Small intestine (tissue), 7 donors: ENCODE data around the gene SNPH. TPM values are rescaled to one million over a fixed set of nuclear protein-coding genes. Genes with fewer than 3 reads are reported as not detected.
A peak's percentile ranks its signal among the peaks of the same experiment; 100 is the strongest.

Experiments used
- DNase-seq, 2 donors: peaks; one replicate each; pipeline versions ENCODE4 v3.0.0 to v3.0.0-alpha.2; 2013
- FAIRE-seq: peaks from 2 replicates; lab custom pipeline; 2012; peaks lifted over from hg19 to GRCh38; lab: Jason Lieb, UNC
- H3K27ac ChIP-seq, 3 donors: one replicate each; pipeline ENCODE4 v1.5.1; 2013; ENCODE audit warnings: low read length in 2 of 3, mild to moderate bottlenecking in 2 of 3, control low read depth in 1 of 3, inconsistent platforms in 1 of 3, low read depth in 1 of 3, moderate library complexity in 1 of 3
- H3K27me3 ChIP-seq, 3 donors: one replicate each; pipeline ENCODE4 v1.6.1; 2013; ENCODE audit warnings: low read length in 3 of 3, inconsistent platforms in 1 of 3; ENCODE audit not compliant: control insufficient read depth in 3 of 3, insufficient read depth in 3 of 3
- H3K36me3 ChIP-seq, 3 donors: one replicate each; pipeline ENCODE4 v1.6.1; 2013; ENCODE audit warnings: low read length in 3 of 3, inconsistent platforms in 1 of 3, low read depth in 1 of 3, mild to moderate bottlenecking in 1 of 3, moderate library complexity in 1 of 3; ENCODE audit not compliant: control insufficient read depth in 3 of 3, insufficient read depth in 2 of 3
- H3K4me1 ChIP-seq, 3 donors: one replicate each; pipeline ENCODE4 v1.6.1; 2013; ENCODE audit warnings: low read length in 2 of 3, inconsistent platforms in 1 of 3, low read depth in 1 of 3, mild to moderate bottlenecking in 1 of 3, moderate library complexity in 1 of 3; ENCODE audit not compliant: control insufficient read depth in 3 of 3, insufficient read depth in 2 of 3
- H3K4me3 ChIP-seq, 3 donors: one replicate each; pipeline ENCODE4 v1.5.1; 2013; ENCODE audit warnings: low read length in 3 of 3, control low read depth in 1 of 3, inconsistent platforms in 1 of 3, low read depth in 1 of 3, mild to moderate bottlenecking in 1 of 3, moderate library complexity in 1 of 3
- H3K9me3 ChIP-seq, 2 donors: one replicate each; pipeline ENCODE4 v1.6.1; 2013; ENCODE audit warnings: low read depth in 1 of 2, low read length in 1 of 2; ENCODE audit not compliant: control insufficient read depth in 2 of 2, insufficient read depth in 1 of 2
- WGBS, 3 donors: extraction: QIAGEN DNeasy Blood & Tissue Kit; methylation state at CpG; one replicate each; pipeline ENCODE4 v1.1.7; 2013; 5-methylcytosine and 5-hydroxymethylcytosine counted together
- polyA plus RNA-seq, 4 donors: library from polyadenylated mRNA; stranded (reverse) in 3 of 4; unstranded in 1 of 4; fragments of 200-250 nt in 3 of 4; fragments of 120-200 nt in 1 of 4; gene quantifications; one replicate each; pipeline versions ENCODE4 v1.2.1 to v1.2.3, GENCODE V29; 2013
- donor health status: healthy with polysubstance abuse.
- donor health status: control.
- donor health status: control.
- donor health status: Bipolar disorder and iron deficiency.
- donor health status: healthy.

SNPH gene
- polyA plus RNA-seq, 4 donors: 0.45 to 3.2 (median 0.73) TPM

- no peak overlapping the region for H3K27ac ChIP-seq
- no peaks in the 10 kb centered on the region for H3K36me3 ChIP-seq
- no peaks in the 10 kb centered on the region for H3K4me1 ChIP-seq
- 80 to 96% (median 91%) methylated on average over 3 of the region's 3 CpGs for WGBS, 3 donors
- H3K27me3 ChIP-seq: peaks cover 0 to 4% (median 0%) of the 10 kb centered on the region in 3 donors
- no peak for DNase-seq
- no peak for FAIRE-seq
- H3K9me3 ChIP-seq: no peaks in the 10 kb centered on the region
- no peak overlapping the region for H3K4me3 ChIP-seq
Observed at GRCh38 chr20:1252416-1252815, 13.7 kb upstream of the SNPH start.

DNA sequence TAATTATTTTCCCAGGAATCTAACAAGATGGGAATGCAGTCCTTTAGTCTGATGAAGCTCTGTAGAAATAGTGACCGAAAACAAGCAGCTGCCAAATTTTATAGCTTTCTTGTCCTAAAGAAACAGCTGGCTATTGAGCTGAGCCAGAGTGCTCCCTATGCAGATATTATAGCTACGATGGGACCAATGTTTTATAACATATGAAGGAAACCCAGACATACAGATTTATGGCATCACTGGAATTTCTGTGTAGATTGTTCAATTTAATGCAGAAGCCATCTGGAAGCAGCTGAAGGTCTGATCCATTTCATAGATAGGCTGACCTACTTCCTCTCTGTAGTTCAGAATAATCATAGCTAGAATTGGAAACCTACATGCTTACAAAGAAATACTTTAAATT, 11.8 kb upstream of the SNPH start:
- peaks cover 0 to 4% (median 0%) of the 10 kb centered on the region in 3 donors for H3K27me3 ChIP-seq
- no peak overlapping the region for H3K4me3 ChIP-seq
- FAIRE-seq (no peak), DNase-seq (no peak)
- H3K36me3 ChIP-seq: no peaks in the 10 kb centered on the region
- no peak overlapping the region for H3K27ac ChIP-seq
- 49 to 59% (median 55%) methylated on average over 2 of the region's 2 CpGs for WGBS, 3 donors
- no peaks in the 10 kb centered on the region for H3K4me1 ChIP-seq
- no peaks in the 10 kb centered on the region for H3K9me3 ChIP-seq

GRCh38 chr20:1255675-1256074, 10.4 kb upstream of the SNPH start:
- DNase-seq: no peak
- Histone ChIP-seq H3K27ac (no peak overlapping the region), H3K4me1 (no peaks in the 10 kb centered on the region), H3K4me3 (no peak overlapping the region), H3K9me3 (no peaks in the 10 kb centered on the region), H3K36me3 (no peaks in the 10 kb centered on the region), H3K27me3 (peaks cover 0 to 4% (median 0%) of the 10 kb centered on the region in 3 donors)
- no peak for FAIRE-seq
- WGBS, 3 donors: 79 to 82% (median 80%) methylated on average over 2 of the region's 2 CpGs

DNA sequence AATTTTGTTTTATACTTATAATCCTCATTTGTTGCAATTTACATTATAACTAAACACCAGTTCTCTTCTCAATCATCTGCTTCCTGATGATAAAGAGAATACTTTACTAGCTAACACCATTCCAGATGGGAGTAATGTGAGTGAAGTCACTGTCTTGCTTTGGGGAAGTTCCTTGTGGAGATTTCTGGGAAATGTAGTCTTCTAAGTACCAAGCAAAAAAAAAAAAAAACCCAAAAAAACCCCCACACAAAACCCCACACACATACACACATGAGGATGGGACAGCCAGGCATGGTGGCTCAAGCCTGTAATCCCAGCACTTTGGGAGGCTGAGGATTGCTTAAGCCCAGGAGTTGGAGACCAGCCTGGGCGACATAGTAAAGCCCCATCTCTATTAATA, 2.2 kb upstream of the SNPH start:
- Histone ChIP-seq H3K4me3 (no peak overlapping the region), H3K9me3 (no peaks in the 10 kb centered on the region), H3K27ac (no peak overlapping the region), H3K27me3 (no peaks in the 10 kb centered on the region), H3K4me1 (peaks cover 0 to 2% (median 0%) of the 10 kb centered on the region in 3 donors), H3K36me3 (no peaks in the 10 kb centered on the region)
- no peak for DNase-seq
- FAIRE-seq: no peak
- 64 to 95% (median 83%) methylated on average over 1 of the region's 1 CpG for WGBS, 3 donors

GRCh38 chr20:1264727-1265126, 1.4 kb upstream of the SNPH start:
- H3K27ac ChIP-seq: no peak overlapping the region
- no peaks in the 10 kb centered on the region for H3K9me3 ChIP-seq
- 26 to 69% (median 65%) methylated on average over 2 of the region's 2 CpGs for WGBS, 3 donors
- no peaks in the 10 kb centered on the region for H3K36me3 ChIP-seq
- peaks cover 0 to 2% (median 0%) of the 10 kb centered on the region in 3 donors for H3K4me1 ChIP-seq
- H3K4me3 ChIP-seq: no peak overlapping the region
- H3K27me3 ChIP-seq: no peaks in the 10 kb centered on the region
- FAIRE-seq: no peak
- no peak for DNase-seq

DNA sequence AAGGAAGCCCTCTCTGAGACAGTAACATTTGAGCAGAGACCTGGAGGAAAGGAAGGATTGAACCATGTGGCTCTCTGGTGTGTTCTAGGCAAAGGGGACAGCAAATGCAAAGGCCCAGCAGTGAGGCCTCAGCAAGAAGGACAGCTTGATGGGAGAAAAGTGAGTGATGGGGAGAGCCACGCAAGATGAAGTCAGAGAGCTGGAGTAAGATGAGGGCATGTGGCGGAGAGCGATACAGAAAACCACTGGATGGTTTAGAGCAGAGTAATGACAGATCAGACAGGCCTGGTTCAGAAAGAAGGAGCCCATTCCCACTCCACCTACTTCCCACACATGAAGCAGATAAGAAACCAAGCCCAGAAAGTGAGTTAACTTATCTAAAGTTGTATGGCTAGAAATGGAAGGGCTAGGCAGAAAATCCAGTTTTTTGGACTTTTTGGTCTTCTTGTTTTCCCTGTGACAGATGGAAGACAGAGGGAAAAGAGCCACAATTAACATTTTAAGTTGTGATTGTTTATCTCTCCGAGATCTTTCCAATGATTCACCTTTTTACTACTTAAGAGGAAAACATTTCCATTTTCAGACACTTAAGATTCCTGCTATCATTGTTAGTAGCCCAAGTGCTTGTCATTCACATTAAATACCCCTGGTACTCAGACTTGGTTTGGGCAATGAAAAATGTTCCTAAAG, 723 bp upstream of the SNPH start:
- Histone ChIP-seq H3K27ac (no peak overlapping the region), H3K9me3 (no peaks in the 10 kb centered on the region), H3K4me3 (peak overlapping the region in 1 of 3 donors; percentile 38), H3K36me3 (no peaks in the 10 kb centered on the region), H3K27me3 (no peaks in the 10 kb centered on the region), H3K4me1 (peaks cover 0 to 2% (median 0%) of the 10 kb centered on the region in 3 donors)
- 89 to 90% (median 89%) methylated on average over 4 of the region's 4 CpGs for WGBS, 3 donors
- FAIRE-seq: no peak
- DNase-seq: no peak

- H3K4me3 ChIP-seq: peak overlapping the region in 2 of 3 donors; percentile 38 to 68
- no peaks in the 10 kb centered on the region for H3K9me3 ChIP-seq
- no peak for FAIRE-seq
- H3K27me3 ChIP-seq: no peaks in the 10 kb centered on the region
- H3K27ac ChIP-seq: no peak overlapping the region
- H3K4me1 ChIP-seq: peaks cover 0 to 2% (median 0%) of the 10 kb centered on the region in 3 donors
- no peaks in the 10 kb centered on the region for H3K36me3 ChIP-seq
- WGBS, 3 donors: 1 to 4% (median 1%) methylated on average over 10 of the region's 10 CpGs
- no peak for DNase-seq
Observed at GRCh38 chr20:1265916-1266166, 253 bp upstream of the SNPH start.

GRCh38 chr20:1267161-1267560, 1.1 kb downstream of the SNPH start:
- DNase-seq (no peak), FAIRE-seq (no peak)
- H3K4me1 ChIP-seq: peaks cover 0 to 2% (median 0%) of the 10 kb centered on the region in 3 donors
- no peak overlapping the region for H3K27ac ChIP-seq
- H3K27me3 ChIP-seq: no peaks in the 10 kb centered on the region
- no peaks in the 10 kb centered on the region for H3K9me3 ChIP-seq
- 75 to 80% (median 75%) methylated on average over 8 of the region's 8 CpGs for WGBS, 3 donors
- no peak overlapping the region for H3K4me3 ChIP-seq
- H3K36me3 ChIP-seq: no peaks in the 10 kb centered on the region
